Stimulated activated CD4-positive, alpha-beta T cell treated with anti-CD3 and anti-CD28 coated beads, Interleukin-12 subunit alpha, Interleukin-12 subunit beta, amount 100 ng/mL, for 24 hours (primary cell): ENCODE data around the gene MADD.

ENCODE experiments used
- DNase-seq, 2 experiments: peaks; one replicate each; pipeline ENCODE4 v3.0.0-alpha.2; 2020; ENCODE audit warnings: low read depth in 2 of 2

MADD gene

DNA sequence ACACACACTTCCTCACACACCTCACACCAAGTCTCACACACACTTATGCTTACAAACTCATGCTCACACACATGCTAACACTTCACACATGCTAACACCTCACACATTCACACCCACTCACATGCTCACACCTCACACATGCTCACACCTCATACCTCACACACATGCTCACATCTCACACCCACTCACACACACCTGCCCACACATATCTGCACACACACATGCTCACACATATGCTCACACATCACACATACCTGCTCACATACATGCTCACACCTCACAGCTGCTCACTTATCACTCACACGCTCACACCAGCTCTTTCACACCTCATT, 87.0 kb downstream of the MADD start:
- DNase-seq: no peak

DNA sequence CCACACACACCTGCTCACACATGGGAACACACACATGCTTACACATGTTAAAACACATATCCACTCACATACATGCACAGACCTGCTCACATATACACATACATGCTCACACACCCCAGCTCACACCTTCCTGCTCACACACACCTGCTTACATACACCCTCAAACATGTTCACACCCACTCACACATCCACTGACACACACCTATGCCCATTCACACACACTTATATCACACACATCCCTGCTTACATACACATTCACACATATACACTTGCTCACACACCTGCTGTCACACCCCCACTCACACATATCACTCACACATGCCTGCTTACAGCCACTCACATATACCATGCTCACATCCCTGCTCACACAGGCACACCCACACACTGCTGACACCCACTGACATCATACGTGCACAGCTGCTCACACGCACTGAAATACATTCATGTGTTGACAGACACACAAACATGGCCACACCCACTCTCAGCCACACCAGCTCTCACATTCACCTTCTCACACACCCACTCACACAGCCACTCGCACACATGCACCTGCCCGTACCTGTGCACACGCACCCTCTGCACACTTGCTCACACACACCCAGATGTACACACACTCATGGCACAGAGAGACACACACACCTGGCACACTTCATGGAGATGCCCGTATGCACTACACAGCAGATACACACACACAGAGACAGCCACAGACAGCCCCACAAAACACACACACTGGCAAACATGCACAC, 88.2 kb downstream of the MADD start:
- DNase-seq: no peak

- DNase-seq: no peak
Observed at GRCh38 chr11:47358731-47359051, 88.8 kb downstream of the MADD start.

- no peak for DNase-seq
Observed at GRCh38 chr11:47359162-47359561, 89.2 kb downstream of the MADD start.

GRCh38 chr11:47359586-47359985, 89.7 kb downstream of the MADD start:
- no peak for DNase-seq

- DNase-seq: no peak
Observed at GRCh38 chr11:47360341-47360740, 90.4 kb downstream of the MADD start.

- DNase-seq: no peak
Observed at GRCh38 chr11:47361419-47361818, 91.5 kb downstream of the MADD start.

- DNase-seq: no peak
Observed at GRCh38 chr11:47366020-47366490, 96.1 kb downstream of the MADD start.

GRCh38 chr11:47369676-47370075, 99.7 kb downstream of the MADD start:
- no peak for DNase-seq

GRCh38 chr11:47372422-47372821, 102.5 kb downstream of the MADD start:
- no peak for DNase-seq

- DNase-seq: peak; percentile 54 to 86
Observed at GRCh38 chr11:47373876-47374719, 104.2 kb downstream of the MADD start.

DNA sequence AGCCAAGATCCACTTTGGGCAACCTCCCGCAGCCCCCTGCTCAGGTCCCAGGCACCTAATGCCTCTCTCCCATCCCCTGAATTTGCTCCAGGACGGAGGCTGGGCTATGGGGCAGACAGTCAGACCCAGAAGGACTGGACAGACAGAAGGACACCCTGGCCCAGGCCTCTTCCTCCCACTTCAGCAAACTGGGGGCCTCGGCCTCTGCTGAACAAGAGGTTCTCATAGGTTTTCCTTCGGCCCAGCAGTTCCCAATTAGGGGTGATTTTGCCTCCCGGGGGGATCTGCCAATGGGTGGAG, 104.7 kb downstream of the MADD start:
- no peak for DNase-seq

GRCh38 chr11:47375020-47375419, 105.1 kb downstream of the MADD start:
- no peak for DNase-seq

DNA sequence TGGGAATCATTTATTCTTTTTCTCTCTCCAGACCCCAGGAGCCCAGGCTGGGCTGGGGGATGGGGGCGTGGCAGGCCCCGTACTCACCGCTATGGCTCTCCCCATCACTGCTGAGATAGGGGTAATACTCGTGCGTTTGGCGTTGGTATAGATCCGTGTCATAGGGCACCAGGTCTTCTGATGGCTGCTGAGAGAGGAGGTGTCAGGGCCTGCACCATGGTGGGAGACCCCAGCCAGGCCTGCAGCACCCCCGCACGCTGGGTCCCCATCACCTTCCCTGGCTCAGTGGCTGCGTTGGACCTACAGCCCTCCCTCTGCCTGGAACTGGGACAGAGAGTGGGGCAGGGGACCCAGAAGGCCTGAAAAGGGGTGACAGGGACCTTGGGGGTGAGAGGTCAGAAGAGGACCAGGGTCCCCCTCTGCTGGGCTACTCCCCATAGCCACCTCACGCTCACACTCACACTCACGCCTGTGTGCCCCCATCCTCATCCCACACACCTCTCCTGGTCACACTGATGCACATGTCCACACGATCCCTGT, 105.7 kb downstream of the MADD start:
- DNase-seq: no peak

DNA sequence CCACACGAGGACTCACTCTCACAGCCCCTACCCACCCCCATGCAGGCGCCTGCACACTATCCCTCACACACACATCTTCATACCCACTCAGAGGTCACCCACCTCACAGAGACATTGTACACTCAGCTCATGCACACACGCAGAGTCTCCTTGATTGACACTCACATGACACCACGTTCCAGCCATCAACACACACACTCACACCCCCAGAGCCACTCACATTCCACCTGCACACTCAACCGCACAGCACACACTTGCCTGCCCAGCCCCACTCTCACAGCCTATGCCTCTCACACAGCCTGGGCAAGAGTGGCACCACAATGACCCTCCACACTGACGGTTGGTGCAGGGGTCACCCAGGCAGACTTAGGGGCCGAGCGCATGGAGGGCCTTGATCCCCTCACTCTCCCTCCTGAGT, 106.2 kb downstream of the MADD start:
- DNase-seq: no peak

DNA sequence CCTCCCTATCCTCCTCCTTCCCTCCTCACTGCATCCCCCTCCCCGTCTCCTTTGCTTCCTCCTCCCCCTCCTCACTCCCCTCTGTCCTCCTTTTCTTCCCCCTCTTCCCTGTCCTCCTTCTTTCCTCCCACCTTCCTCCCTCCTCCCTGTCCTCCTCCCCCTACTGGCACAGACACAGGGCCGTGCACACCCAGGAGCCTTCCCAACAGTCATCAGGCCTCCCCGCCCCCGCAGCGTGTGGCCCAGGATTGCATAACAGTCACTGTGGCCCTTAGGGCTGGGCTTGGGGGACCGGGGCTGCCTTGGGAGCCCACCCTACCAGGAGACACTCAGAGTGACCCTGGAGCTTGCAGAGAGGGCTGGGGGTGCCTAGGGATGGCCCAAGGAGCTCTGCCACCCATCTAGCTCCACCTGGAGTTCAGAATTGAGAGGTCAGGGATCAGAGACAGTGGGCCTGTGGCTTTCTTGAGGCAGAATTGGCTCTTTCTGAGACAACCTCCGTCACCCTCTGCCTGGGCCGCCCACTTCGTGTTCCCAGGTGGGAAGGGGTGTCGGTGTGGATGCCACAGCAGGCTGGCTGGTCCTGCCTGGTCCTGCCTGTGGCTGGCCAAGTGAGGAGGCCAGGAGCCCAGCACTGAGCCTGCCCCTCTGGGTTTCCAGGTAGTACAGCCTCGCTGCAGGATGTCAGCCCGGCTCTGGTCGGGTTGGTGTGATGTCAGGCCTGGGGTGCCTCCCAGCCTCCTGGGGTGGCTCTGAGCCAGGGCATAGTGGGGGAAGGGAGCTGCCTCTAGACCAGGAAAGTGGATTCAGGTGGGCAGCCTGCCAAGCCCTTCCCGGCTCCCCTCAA, 106.8 kb downstream of the MADD start:
- DNase-seq: no peak

- DNase-seq: no peak
Observed at GRCh38 chr11:47377571-47378009, 107.7 kb downstream of the MADD start.

GRCh38 chr11:47378010-47378835, 108.3 kb downstream of the MADD start, which contains the start of gene SPI1:
SPI1 (minus strand) TSS chr11:47378547; CDS start chr11:47378353, 194 bp downstream.
- DNase-seq: no peak

- no peak for DNase-seq
Observed at GRCh38 chr11:47378836-47379170, 108.9 kb downstream of the MADD start.

DNA sequence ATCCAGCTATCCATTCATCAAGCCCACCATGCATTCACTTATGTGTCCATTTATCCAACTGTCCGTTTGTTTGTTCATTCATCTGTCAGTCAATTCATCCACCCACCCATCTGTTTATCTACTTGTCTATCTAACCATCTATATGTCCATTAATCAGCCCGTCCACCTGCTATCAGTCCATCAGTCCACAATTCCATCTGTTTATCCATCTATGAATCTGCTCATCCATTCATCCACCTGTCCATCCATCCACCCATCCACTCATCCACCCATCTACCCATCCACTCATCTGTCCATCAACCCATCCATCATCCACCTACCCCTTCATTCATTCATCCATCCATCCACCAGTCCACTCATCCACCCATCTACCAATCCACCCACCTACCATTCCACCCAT, 109.4 kb downstream of the MADD start:
- no peak for DNase-seq
